Right cardiac atrium (tissue), 5 donors: ENCODE results near the gene PCDHA8. TPM values are rescaled to one million over a fixed set of nuclear protein-coding genes. Genes with fewer than 3 reads are reported as not detected.
A peak's percentile ranks its signal among the peaks of the same experiment; 100 is the strongest.

Experiments
- ATAC-seq, 2 donors: fragments of 200-7000 bp; cut with Tn5 transposase; one replicate each; pipeline versions ENCODE4 v1.8.0 to v1.9.1; 2020; ENCODE audit warnings: moderate library complexity in 2 of 2, mild to moderate bottlenecking in 1 of 2
- DNase-seq, 3 donors: peaks; one replicate each; pipeline ENCODE4 v3.0.0-alpha.2; 2020
- H3K27ac ChIP-seq: one replicate; pipeline ENCODE4 v1.5.1; 2013; ENCODE audit warnings: mild to moderate bottlenecking, low read length, control low read depth, moderate library complexity
- H3K27me3 ChIP-seq: one replicate; pipeline ENCODE4 v1.6.1; 2013; ENCODE audit not compliant: control insufficient read depth, insufficient read depth
- H3K4me1 ChIP-seq: one replicate; pipeline ENCODE4 v1.6.1; 2013; ENCODE audit warnings: low read length; ENCODE audit not compliant: control insufficient read depth, insufficient read depth
- H3K4me3 ChIP-seq: one replicate; pipeline ENCODE4 v1.5.1; 2013; ENCODE audit warnings: low read length, control low read depth
- H3K9me3 ChIP-seq: one replicate; pipeline ENCODE4 v1.6.1; 2013; ENCODE audit warnings: low read length; ENCODE audit not compliant: control insufficient read depth
- WGBS: extraction: QIAGEN DNeasy Blood & Tissue Kit; methylation state at CpG from one replicate; pipeline ENCODE4 v1.1.7; 2013; 5-methylcytosine and 5-hydroxymethylcytosine counted together
- intact Hi-C, 4 donors: fragments of 100-400 bp; cut with DNase I; formaldehyde crosslinking; loops; one replicate each; pipeline versions ENCODE4 v1.11.0 to v1.14.0; 2022 to 2023
- polyA plus RNA-seq: library from polyadenylated mRNA; stranded (reverse); fragments of 200-250 nt; gene quantifications from one replicate; pipeline ENCODE4 v1.2.3, GENCODE V29; 2013
- total RNA-seq, 4 donors: library from RNA; stranded (reverse); fragmentation: NEBNext Ultra II Directional; extraction: Animal tissue kit (Norgen Biotek cat#: 25700); gene quantifications; one replicate each; pipeline ENCODE4 v1.2.1, GENCODE V29; 2021
- donor health status: healthy with polysubstance abuse.
- donor health status: DM: no; HTN: yes; CAD: no.
- donor health status: DM: no; HTN: no; CAD: no.
- donor health status: DM: no; HTN: yes; CAD: no; lungs with severe emphysema.
- donor health status: DM: yes; HTN: yes; CAD: no.

The PCDHA8 gene
- total and polyA plus RNA-seq, 5 donors, result 0.06 TPM; not detected in 3

DNA sequence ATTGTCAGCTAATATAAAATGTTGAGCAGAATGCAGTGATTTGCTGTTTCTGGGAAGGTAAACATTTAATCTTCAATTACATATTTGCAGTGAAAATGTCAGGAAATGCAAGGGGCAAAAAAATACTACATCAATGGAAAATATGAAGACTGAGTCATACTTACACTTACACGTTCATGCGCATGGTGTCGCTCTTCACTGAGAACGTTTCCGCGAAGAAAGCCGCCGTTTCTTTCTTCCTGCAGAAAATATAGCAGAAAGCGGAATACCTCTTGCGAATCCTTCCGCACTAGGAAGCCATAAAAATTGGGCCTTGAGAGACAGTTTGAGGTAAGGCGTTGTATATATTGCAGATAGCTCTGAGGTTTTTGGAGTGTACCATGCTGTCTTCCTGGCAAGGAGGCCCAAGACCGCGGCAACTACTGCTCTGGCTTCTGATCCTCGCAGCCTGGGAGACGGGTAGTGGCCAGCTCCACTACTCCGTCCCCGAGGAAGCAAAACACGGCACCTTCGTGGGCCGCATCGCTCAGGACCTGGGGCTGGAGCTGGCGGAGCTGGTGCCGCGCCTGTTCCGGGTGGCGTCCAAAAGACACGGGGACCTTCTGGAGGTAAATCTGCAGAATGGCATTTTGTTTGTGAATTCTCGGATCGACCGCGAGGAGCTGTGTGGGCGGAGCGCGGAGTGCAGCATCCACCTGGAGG, 41.1 kb downstream of the PCDHA8 start, which contains the start of gene PCDHA13:
TSS of gene PCDHA13 (plus strand) at position 236 of the 702 bp plus-strand sequence. CDS start at position 381, 145 bp downstream.
- H3K27me3 ChIP-seq, result no peaks in the 10 kb centered on the region
- H3K9me3 ChIP-seq, result no peaks in the 10 kb centered on the region
- no peak within 1 kb of the TSS for H3K4me3 ChIP-seq
- no peaks in the 10 kb centered on the region for H3K4me1 ChIP-seq
- intact Hi-C loops, result loop anchor here in 1 of 4 donors (10.0 kb wide), 1 partner anchor 163 kb away; no protein-coding TSS in a partner anchor
- DNase-seq (no peak), ATAC-seq (no peak)
- no peak within 1 kb of the TSS for H3K27ac ChIP-seq
- WGBS, result 9% methylated on average over 34 of the region's 35 CpGs

- WGBS, result 13% methylated on average over 12 of the region's 12 CpGs
- H3K4me1 ChIP-seq, result no peaks in the 10 kb centered on the region
- DNase-seq, result no peak
- no peaks in the 10 kb centered on the region for H3K27me3 ChIP-seq
- H3K27ac ChIP-seq, result no peak overlapping the region
- no peak for ATAC-seq
- H3K9me3 ChIP-seq, result no peaks in the 10 kb centered on the region
- no peak overlapping the region for H3K4me3 ChIP-seq
- intact Hi-C loops, result loop anchor here in 1 of 4 donors (10.0 kb wide), 1 partner anchor 162 kb away; no protein-coding TSS in a partner anchor
These were observed 41.6 kb downstream of the PCDHA8 start for GRCh38 chr5:140882591-140882899.

GRCh38 chr5:140883373-140883772, 42.4 kb downstream of the PCDHA8 start:
- Histone ChIP-seq H3K27me3 (no peaks in the 10 kb centered on the region), H3K9me3 (no peaks in the 10 kb centered on the region), H3K4me1 (no peaks in the 10 kb centered on the region), H3K27ac (no peak overlapping the region), H3K4me3 (no peak overlapping the region)
- DNase-seq (no peak), ATAC-seq (no peak)
- intact Hi-C loops, result loop anchor here in 1 of 4 donors (10.0 kb wide), 1 partner anchor 161 kb away; no protein-coding TSS in a partner anchor
- 37% methylated on average over 41 of the region's 41 CpGs for WGBS

DNA sequence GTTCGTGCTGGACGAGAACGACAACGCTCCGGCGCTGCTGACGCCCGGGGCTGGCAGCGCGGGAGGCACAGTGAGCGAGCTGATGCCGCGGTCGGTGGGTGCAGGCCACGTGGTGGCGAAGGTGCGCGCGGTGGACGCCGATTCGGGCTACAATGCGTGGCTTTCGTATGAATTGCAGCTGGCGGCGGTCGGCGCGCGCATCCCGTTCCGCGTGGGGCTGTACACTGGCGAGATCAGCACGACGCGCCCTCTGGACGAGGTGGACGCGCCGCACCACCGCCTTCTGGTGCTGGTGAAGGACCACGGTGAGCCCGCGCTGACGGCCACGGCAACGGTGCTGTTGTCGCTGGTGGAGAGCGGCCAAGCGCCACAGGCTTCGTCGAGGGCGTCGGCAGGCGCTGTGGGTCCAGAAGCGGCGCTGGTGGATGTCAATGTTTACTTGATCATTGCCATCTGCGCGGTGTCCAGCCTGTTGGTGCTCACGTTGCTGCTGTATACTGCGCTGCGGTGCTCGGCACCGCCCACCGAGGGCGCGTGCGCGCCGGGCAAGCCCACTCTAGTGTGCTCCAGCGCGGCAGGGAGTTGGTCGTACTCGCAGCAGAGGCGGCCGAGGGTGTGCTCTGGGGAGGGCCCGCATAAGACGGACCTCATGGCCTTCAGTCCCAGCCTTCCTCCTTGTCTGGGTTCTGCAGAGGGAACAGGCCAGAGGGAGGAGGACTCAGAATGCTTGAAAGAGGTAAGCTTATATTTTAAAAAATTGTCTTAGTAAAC, 43.1 kb downstream of the PCDHA8 start:
- H3K27ac ChIP-seq, result no peak overlapping the region
- no peaks in the 10 kb centered on the region for H3K4me1 ChIP-seq
- H3K27me3 ChIP-seq, result no peaks in the 10 kb centered on the region
- DNase-seq, result peak in 1 of 3 donors; percentile 24
- no peaks in the 10 kb centered on the region for H3K9me3 ChIP-seq
- H3K4me3 ChIP-seq, result no peak overlapping the region
- no peak for ATAC-seq
- intact Hi-C loops, result loop anchor here in 1 of 4 donors (10.0 kb wide), 1 partner anchor 161 kb away; no protein-coding TSS in a partner anchor
- WGBS, result 34% methylated on average over 79 of the region's 79 CpGs

Other genes starting within 250 kb of the PCDHA8 start
- gene CD14, start 208.0 kb upstream of the PCDHA8 start, total RNA-seq, result 10 to 100 TPM; 52.8 to 99.0 (median 68.0) TPM
- gene CD14, start 208.0 kb upstream of the PCDHA8 start, polyA plus RNA-seq, result 25.1 TPM
- gene TMCO6, start 201.7 kb upstream of the PCDHA8 start, total RNA-seq, result 1 to 10 TPM; 4.3 to 5.0 (median 4.8) TPM
- 4.6 TPM for gene TMCO6, start 201.7 kb upstream of the PCDHA8 start, polyA plus RNA-seq
- 100 to 1,000 TPM in 3 of 4 donors, 10 to 100 TPM in 1; 96.8 to 130 (median 106) TPM for gene NDUFA2, start 193.6 kb upstream of the PCDHA8 start, total RNA-seq
- gene NDUFA2, start 193.6 kb upstream of the PCDHA8 start, polyA plus RNA-seq, result 334 TPM
- gene IK, start 193.4 kb upstream of the PCDHA8 start, total RNA-seq, result 10 to 100 TPM; 68.2 to 77.6 (median 69.9) TPM
- 62.4 TPM for gene IK, start 193.4 kb upstream of the PCDHA8 start, polyA plus RNA-seq
- gene WDR55, start 176.3 kb upstream of the PCDHA8 start, total RNA-seq, result 10 to 100 TPM; 10.0 to 13.8 (median 12.5) TPM
- 11.2 TPM for gene WDR55, start 176.3 kb upstream of the PCDHA8 start, polyA plus RNA-seq
- gene DND1, start 167.6 kb upstream of the PCDHA8 start, total RNA-seq, result under 1 TPM in 3 of 4 donors, not detected in 1; 0.23 to 0.58 (median 0.41) TPM
- gene DND1, start 167.6 kb upstream of the PCDHA8 start, polyA plus RNA-seq, result 0.54 TPM
- gene HARS1, start 149.8 kb upstream of the PCDHA8 start, total RNA-seq, result 10 to 100 TPM; 42.9 to 49.6 (median 45.7) TPM
- 44.5 TPM for gene HARS1, start 149.8 kb upstream of the PCDHA8 start, polyA plus RNA-seq
- 10 to 100 TPM; 16.5 to 24.7 (median 21.6) TPM for gene HARS2, start 149.7 kb upstream of the PCDHA8 start, total RNA-seq
- 17.0 TPM for gene HARS2, start 149.7 kb upstream of the PCDHA8 start, polyA plus RNA-seq
- gene ZMAT2, start 140.7 kb upstream of the PCDHA8 start, total RNA-seq, result 10 to 100 TPM; 31.3 to 36.3 (median 33.7) TPM
- 52.2 TPM for gene ZMAT2, start 140.7 kb upstream of the PCDHA8 start, polyA plus RNA-seq
- gene PCDHA1, start 55.0 kb upstream of the PCDHA8 start, total RNA-seq, result not detected
- not detected for gene PCDHA1, start 55.0 kb upstream of the PCDHA8 start, polyA plus RNA-seq
- under 1 TPM in 1 of 4 donors, not detected in 3; 0.08 TPM for gene PCDHA2, start 46.3 kb upstream of the PCDHA8 start, total RNA-seq
- gene PCDHA2, start 46.3 kb upstream of the PCDHA8 start, polyA plus RNA-seq, result not detected
- under 1 TPM; 0.20 to 0.40 (median 0.27) TPM for gene PCDHA3, start 40.1 kb upstream of the PCDHA8 start, total RNA-seq
- 0.07 TPM for gene PCDHA3, start 40.1 kb upstream of the PCDHA8 start, polyA plus RNA-seq
- gene PCDHA4, start 34.1 kb upstream of the PCDHA8 start, total RNA-seq, result under 1 TPM in 3 of 4 donors, not detected in 1; 0.14 to 0.21 (median 0.14) TPM
- gene PCDHA4, start 34.1 kb upstream of the PCDHA8 start, polyA plus RNA-seq, result 0.02 TPM
- under 1 TPM in 2 of 4 donors, not detected in 2; 0.06 to 0.09 TPM for gene PCDHA5, start 19.6 kb upstream of the PCDHA8 start, total RNA-seq
- gene PCDHA5, start 19.6 kb upstream of the PCDHA8 start, polyA plus RNA-seq, result 0.02 TPM
- gene PCDHA6, start 13.2 kb upstream of the PCDHA8 start, total RNA-seq, result under 1 TPM in 3 of 4 donors, not detected in 1; 0.08 to 0.20 (median 0.14) TPM
- 0.07 TPM for gene PCDHA6, start 13.2 kb upstream of the PCDHA8 start, polyA plus RNA-seq
- gene PCDHA7, start 6.9 kb upstream of the PCDHA8 start, total RNA-seq, result under 1 TPM in 2 of 4 donors, not detected in 2; 0.12 to 0.14 TPM
- 0.02 TPM for gene PCDHA7, start 6.9 kb upstream of the PCDHA8 start, polyA plus RNA-seq
- gene PCDHA9, start 7.2 kb downstream of the PCDHA8 start, total RNA-seq, result under 1 TPM in 1 of 4 donors, not detected in 3; 0.03 TPM
- gene PCDHA9, start 7.2 kb downstream of the PCDHA8 start, polyA plus RNA-seq, result not detected
- under 1 TPM; 0.06 to 0.59 (median 0.39) TPM for gene PCDHA10, start 14.7 kb downstream of the PCDHA8 start, total RNA-seq
- gene PCDHA10, start 14.7 kb downstream of the PCDHA8 start, polyA plus RNA-seq, result 0.02 TPM
- gene PCDHA11, start 27.8 kb downstream of the PCDHA8 start, total RNA-seq, result under 1 TPM in 3 of 4 donors, not detected in 1; 0.06 to 0.42 (median 0.12) TPM
- gene PCDHA11, start 27.8 kb downstream of the PCDHA8 start, polyA plus RNA-seq, result not detected
- gene PCDHA12, start 34.1 kb downstream of the PCDHA8 start, total RNA-seq, result under 1 TPM in 2 of 4 donors, not detected in 2; 0.20 to 0.31 TPM
- 0.02 TPM for gene PCDHA12, start 34.1 kb downstream of the PCDHA8 start, polyA plus RNA-seq
- gene PCDHA13, start 40.9 kb downstream of the PCDHA8 start, total RNA-seq, result under 1 TPM in 1 of 4 donors, not detected in 3; 0.09 TPM
- 0.05 TPM for gene PCDHA13, start 40.9 kb downstream of the PCDHA8 start, polyA plus RNA-seq
- gene PCDHAC1, start 85.1 kb downstream of the PCDHA8 start, total RNA-seq, result under 1 TPM; 0.09 to 0.23 (median 0.11) TPM
- gene PCDHAC1, start 85.1 kb downstream of the PCDHA8 start, polyA plus RNA-seq, result not detected
- gene PCDHAC2, start 125.3 kb downstream of the PCDHA8 start, total RNA-seq, result 1 to 10 TPM in 1 of 4 donors, under 1 TPM in 3; 0.44 to 1.1 (median 0.54) TPM
- 0.02 TPM for gene PCDHAC2, start 125.3 kb downstream of the PCDHA8 start, polyA plus RNA-seq
- gene PCDHB1, start 210.2 kb downstream of the PCDHA8 start, total RNA-seq, result not detected
- not detected for gene PCDHB1, start 210.2 kb downstream of the PCDHA8 start, polyA plus RNA-seq